Calu3 (cell line): ENCODE results near the gene GLMN. TPM values are rescaled to one million over a fixed set of nuclear protein-coding genes. Genes with fewer than 3 reads are reported as not detected.

ENCODE experiments used
- BruUV-seq: library from RNA; stranded (reverse); fragments of 400-500 nt; replicated peaks from 2 replicates; lab custom pipeline; 2021; lab: Mats Ljungman, UMichigan
- CTCF ChIA-PET: fragments of 300-600 bp; sonication (Branson Sonifier 250); formaldehyde crosslinking; loops from one replicate; lab custom pipeline; 2022; ENCODE audit warnings: antibody characterized with exemption; lab: Charles Lee
- DNase-seq: peaks from one replicate; pipeline ENCODE4 v3.0.0; 2022
- H3K27ac Mint-ChIP-seq: one replicate; pipeline ENCODE4 v1.8.0; 2022; ENCODE audit warnings: mixed read lengths; ENCODE audit not compliant: unreplicated experiment
- H3K27me3 Mint-ChIP-seq: one replicate; pipeline ENCODE4 v1.8.0; 2022; ENCODE audit warnings: mixed read lengths; ENCODE audit not compliant: unreplicated experiment
- H3K36me3 Mint-ChIP-seq: one replicate; pipeline ENCODE4 v1.8.0; 2022; ENCODE audit warnings: mild to moderate bottlenecking, moderate library complexity, mixed read lengths; ENCODE audit not compliant: insufficient read depth, unreplicated experiment
- H3K4me1 Mint-ChIP-seq: one replicate; pipeline ENCODE4 v1.8.0; 2022; ENCODE audit warnings: mild to moderate bottlenecking, low read depth, mixed read lengths; ENCODE audit not compliant: unreplicated experiment
- H3K4me3 Mint-ChIP-seq: one replicate; pipeline ENCODE4 v1.8.0; 2022; ENCODE audit warnings: mild to moderate bottlenecking, low read depth, moderate library complexity, mixed read lengths; ENCODE audit not compliant: unreplicated experiment
- H3K9me3 Mint-ChIP-seq: one replicate; pipeline ENCODE4 v1.8.0; 2022; ENCODE audit warnings: low read depth, mixed read lengths; ENCODE audit not compliant: unreplicated experiment
- intact Hi-C: fragments of 100-400 bp; cut with micrococcal nuclease; formaldehyde crosslinking; loops from one replicate; pipeline ENCODE4 v1.10.0; 2022; ENCODE audit not compliant: unreplicated experiment
- total RNA-seq: library from RNA; stranded (reverse); gene quantifications from 2 replicates; pipeline ENCODE4 v1.2.3, GENCODE V29; 2022
- TF ChIP-seq, protein P1 (sequence below): fragments of 200-600 bp; IDR thresholded peaks from one replicate; pipeline ENCODE4 v1.8.0; 2022; ENCODE audit warnings: antibody characterized with exemption; ENCODE audit not compliant: unreplicated experiment

GLMN gene
- total RNA-seq, 1 experiment from 2014 or later, result 13.3 TPM

DNA sequence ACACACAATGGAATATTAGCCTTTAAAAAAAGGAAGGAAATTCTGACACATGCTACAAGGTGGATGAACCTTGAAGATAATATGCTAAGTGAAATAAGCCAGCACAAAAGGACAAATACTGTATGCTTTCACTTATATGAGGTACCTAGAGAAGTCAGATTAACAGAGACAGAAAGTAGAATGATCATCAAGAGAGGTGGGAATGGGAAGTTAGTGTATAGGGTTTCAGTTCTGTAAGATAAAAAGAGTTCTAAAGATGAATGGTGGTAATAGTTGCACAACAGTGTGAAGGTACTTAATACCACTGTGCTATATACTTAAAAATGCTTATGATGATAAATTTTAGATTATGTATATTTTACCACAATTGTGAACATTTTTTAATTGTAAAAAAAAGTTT is 7.2 kb upstream of the GLMN start:
- Mint-ChIP-seq H3K9me3 (no peaks in the 10 kb centered on the region), H3K36me3 (peaks cover 21% of the 10 kb centered on the region), H3K4me1 (no peaks in the 10 kb centered on the region), H3K27ac (no peak overlapping the region), H3K27me3 (no peaks in the 10 kb centered on the region), H3K4me3 (no peak overlapping the region)
- CTCF ChIA-PET, result no interaction called here
- intact Hi-C loops, result no loop called here
- DNase-seq, result no peak
- BruUV-seq, result no TSS peak
- TF ChIP-seq, protein P1, sequence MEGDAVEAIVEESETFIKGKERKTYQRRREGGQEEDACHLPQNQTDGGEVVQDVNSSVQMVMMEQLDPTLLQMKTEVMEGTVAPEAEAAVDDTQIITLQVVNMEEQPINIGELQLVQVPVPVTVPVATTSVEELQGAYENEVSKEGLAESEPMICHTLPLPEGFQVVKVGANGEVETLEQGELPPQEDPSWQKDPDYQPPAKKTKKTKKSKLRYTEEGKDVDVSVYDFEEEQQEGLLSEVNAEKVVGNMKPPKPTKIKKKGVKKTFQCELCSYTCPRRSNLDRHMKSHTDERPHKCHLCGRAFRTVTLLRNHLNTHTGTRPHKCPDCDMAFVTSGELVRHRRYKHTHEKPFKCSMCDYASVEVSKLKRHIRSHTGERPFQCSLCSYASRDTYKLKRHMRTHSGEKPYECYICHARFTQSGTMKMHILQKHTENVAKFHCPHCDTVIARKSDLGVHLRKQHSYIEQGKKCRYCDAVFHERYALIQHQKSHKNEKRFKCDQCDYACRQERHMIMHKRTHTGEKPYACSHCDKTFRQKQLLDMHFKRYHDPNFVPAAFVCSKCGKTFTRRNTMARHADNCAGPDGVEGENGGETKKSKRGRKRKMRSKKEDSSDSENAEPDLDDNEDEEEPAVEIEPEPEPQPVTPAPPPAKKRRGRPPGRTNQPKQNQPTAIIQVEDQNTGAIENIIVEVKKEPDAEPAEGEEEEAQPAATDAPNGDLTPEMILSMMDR, result no peak

DNA sequence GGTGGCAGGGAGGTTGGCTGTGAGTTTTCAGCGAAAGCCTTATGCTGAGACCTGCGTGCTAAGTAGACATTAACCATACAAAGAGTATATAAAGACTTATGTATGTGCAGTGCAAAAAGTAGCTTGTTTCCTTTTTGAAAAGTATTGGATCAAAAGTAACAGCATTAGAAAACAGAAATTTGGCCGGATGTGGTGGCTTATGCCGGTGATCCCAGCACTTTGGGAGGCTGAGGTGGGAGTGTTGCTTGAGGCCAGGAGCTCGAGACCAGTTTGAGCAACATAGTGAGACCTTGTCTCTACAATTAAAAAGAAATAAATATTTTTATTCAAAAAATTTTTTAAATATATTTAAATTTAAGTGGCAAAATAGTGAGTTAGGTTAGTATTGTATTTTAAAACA is 2.2 kb upstream of the GLMN start:
- Mint-ChIP-seq H3K27ac (no peak overlapping the region), H3K4me3 (no peak overlapping the region), H3K9me3 (no peaks in the 10 kb centered on the region), H3K27me3 (no peaks in the 10 kb centered on the region), H3K36me3 (peaks cover 29% of the 10 kb centered on the region), H3K4me1 (peaks cover 9% of the 10 kb centered on the region)
- no TSS peak for BruUV-seq
- intact Hi-C loops, result no loop called here
- TF ChIP-seq, protein P1, result no peak
- no peak for DNase-seq
- CTCF ChIA-PET, result no interaction called here

DNA sequence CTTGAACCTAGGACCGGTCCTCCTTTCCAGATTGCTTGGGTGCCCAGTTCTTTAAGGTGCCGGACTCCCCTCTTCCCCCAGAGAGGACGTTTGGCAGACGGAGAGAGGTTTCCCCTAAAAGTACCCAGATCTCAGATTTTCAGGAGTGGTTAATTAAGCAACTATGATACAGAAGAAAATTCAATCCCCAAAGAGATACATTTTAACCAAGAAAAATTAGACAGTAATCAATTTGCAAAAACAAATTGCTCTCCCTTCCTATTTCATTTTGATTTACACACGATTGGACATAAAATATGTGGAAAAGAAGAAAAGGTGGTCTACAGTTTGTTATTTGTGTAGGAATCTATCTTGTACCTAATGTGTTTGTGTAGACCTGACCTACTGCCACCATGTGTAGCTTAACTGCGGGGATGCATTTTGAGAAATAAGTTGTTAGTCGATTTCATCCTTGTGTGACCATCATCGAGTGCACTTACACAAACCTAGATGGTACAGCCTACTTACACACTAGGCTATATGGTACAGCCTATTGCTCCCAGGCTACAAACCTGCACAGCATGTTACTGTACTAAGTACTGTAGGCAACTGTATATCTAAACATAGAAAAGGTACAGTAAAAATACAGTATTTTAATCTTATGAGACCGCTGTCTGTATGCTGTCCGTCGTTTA is 827 bp upstream of the GLMN start:
- no TSS peak for BruUV-seq
- peak overlapping the region; percentile 97 for H3K27ac Mint-ChIP-seq
- CTCF ChIA-PET, result interaction anchor here (0.5 to 0.6 kb wide), 2 partner anchors 22 to 980 kb away, joined by 4 to 7 read pairs; no protein-coding TSS in a partner anchor
- H3K9me3 Mint-ChIP-seq, result no peaks in the 10 kb centered on the region
- intact Hi-C loops, result no loop called here
- DNase-seq, result no peak
- peak overlapping the region; percentile 98 for H3K4me3 Mint-ChIP-seq
- peaks cover 9% of the 10 kb centered on the region for H3K4me1 Mint-ChIP-seq
- peaks cover 30% of the 10 kb centered on the region for H3K36me3 Mint-ChIP-seq
- TF ChIP-seq, protein P1, result no peak
- H3K27me3 Mint-ChIP-seq, result no peaks in the 10 kb centered on the region

GRCh38 chr1:92298213-92298572 is 594 bp downstream of the GLMN start:
- H3K9me3 Mint-ChIP-seq, result no peaks in the 10 kb centered on the region
- intact Hi-C loops, result no loop called here
- TF ChIP-seq, protein P1, result no peak
- DNase-seq, result no peak
- peaks cover 9% of the 10 kb centered on the region for H3K4me1 Mint-ChIP-seq
- peaks cover 26% of the 10 kb centered on the region for H3K36me3 Mint-ChIP-seq
- CTCF ChIA-PET, result interaction anchor here (0.6 kb wide), 1 partner anchor 446 kb away, joined by 7 read pairs; no protein-coding TSS in a partner anchor
- H3K27me3 Mint-ChIP-seq, result no peaks in the 10 kb centered on the region
- TSS peak; percentile 56 for BruUV-seq
- peak overlapping the region; percentile 98 for H3K4me3 Mint-ChIP-seq
- H3K27ac Mint-ChIP-seq, result peak overlapping the region; percentile 97
